ENCODE data around the gene IL17A. TPM values are rescaled to one million over a fixed set of nuclear protein-coding genes. Genes with fewer than 3 reads are reported as not detected.
"Not testable (repeated sequence)": the region's sequence is repeated elsewhere in the genome, so short reads cannot be mapped to it uniquely, and the experiment has no call there.

IL17A gene
- total RNA-seq, 2 donors from 2014 or later, result 45.4 to 141 TPM

- peaks cover 19% of the 10 kb centered on the region for H3K4me1 Mint-ChIP-seq
- no peak overlapping the region for H3K27ac Mint-ChIP-seq
These were observed 3.0 kb upstream of the IL17A start for GRCh38 chr6:52183131-52183713.

DNA sequence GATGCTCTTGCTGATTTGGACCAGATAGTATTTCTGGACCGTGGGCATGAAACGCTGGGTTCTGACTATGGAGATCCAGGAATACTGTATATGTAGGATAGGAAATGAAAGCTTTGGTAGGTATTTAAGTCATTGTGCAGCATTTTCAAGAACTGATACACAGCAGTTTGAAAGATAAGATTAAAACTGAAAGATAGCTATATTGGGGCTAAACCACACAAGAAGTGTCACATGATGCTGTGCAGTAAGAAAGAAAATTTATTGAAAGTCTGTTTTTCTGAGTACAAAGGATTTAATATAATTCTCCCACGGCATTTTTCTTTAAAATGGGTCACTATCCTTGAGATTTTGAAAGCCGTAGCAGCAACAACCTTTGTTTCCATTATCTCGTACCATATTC lies 305 bp downstream of the IL17A start:
- peak overlapping the region; percentile 43 for H3K4me3 Mint-ChIP-seq
- no peak overlapping the region for H3K27ac Mint-ChIP-seq
- peaks cover 28% of the 10 kb centered on the region for H3K27me3 Mint-ChIP-seq
- peaks cover 12% of the 10 kb centered on the region for H3K36me3 Mint-ChIP-seq (ENCODE audit: low read depth)
- peaks cover 9% of the 10 kb centered on the region for H3K4me1 Mint-ChIP-seq
- ATAC-seq (replicated peaks), result peak; percentile 57
- no peaks in the 10 kb centered on the region for H3K9me3 Mint-ChIP-seq

More at GRCh38 chr6:52183131-52183713, 3.0 kb upstream of the IL17A start:
- H3K4me3 Mint-ChIP-seq, result no peak overlapping the region
- ATAC-seq (replicated peaks), result no peak
- H3K9me3 Mint-ChIP-seq, result no peaks in the 10 kb centered on the region
- peaks cover 22% of the 10 kb centered on the region for H3K27me3 Mint-ChIP-seq
- H3K36me3 Mint-ChIP-seq (ENCODE audit: low read depth), result peaks cover 2% of the 10 kb centered on the region

- Mint-ChIP-seq H3K4me3 (peak overlapping the region; percentile 43), H3K4me1 (peaks cover 7% of the 10 kb centered on the region), H3K27me3 (peaks cover 34% of the 10 kb centered on the region), H3K9me3 (no peaks in the 10 kb centered on the region), H3K27ac (no peak overlapping the region), H3K36me3 (ENCODE audit: low read depth) (peaks cover 12% of the 10 kb centered on the region)
- ATAC-seq (replicated peaks), result no peak
These were observed 923 bp downstream of the IL17A start for GRCh38 chr6:52187098-52187497.

DNA sequence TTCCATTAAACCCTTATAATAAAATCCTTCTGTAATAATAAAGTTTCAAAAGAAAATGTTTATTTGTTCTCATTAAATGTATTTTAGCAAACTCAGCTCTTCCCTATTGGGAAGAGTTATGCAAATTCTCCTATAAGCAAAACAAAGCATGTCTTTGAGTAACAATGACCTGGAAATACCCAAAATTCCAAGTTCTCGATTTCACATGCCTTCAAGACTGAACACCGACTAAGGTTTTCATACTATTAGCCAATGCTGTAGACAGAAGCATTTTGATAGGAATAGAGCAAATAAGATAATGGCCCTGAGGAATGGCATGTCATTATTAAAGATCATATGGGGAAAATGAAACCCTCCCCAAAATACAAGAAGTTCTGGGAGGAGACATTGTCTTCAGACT lies 3.8 kb downstream of the IL17A start:
- H3K27me3 Mint-ChIP-seq, result peaks cover 30% of the 10 kb centered on the region
- peaks cover 4% of the 10 kb centered on the region for H3K4me1 Mint-ChIP-seq
- no peaks in the 10 kb centered on the region for H3K9me3 Mint-ChIP-seq
- H3K4me3 Mint-ChIP-seq, result peak overlapping the region; percentile 33
- ATAC-seq (replicated peaks), result no peak
- no peak overlapping the region for H3K27ac Mint-ChIP-seq
- peaks cover 12% of the 10 kb centered on the region for H3K36me3 Mint-ChIP-seq (ENCODE audit: low read depth)

- H3K36me3 Mint-ChIP-seq (ENCODE audit: low read depth), result peaks cover 12% of the 10 kb centered on the region
- peaks cover 4% of the 10 kb centered on the region for H3K4me1 Mint-ChIP-seq
- peaks cover 33% of the 10 kb centered on the region for H3K27me3 Mint-ChIP-seq
- H3K9me3 Mint-ChIP-seq, result no peaks in the 10 kb centered on the region
- H3K4me3 Mint-ChIP-seq, result peak overlapping the region; percentile 33
- ATAC-seq (replicated peaks), result peak; percentile 73
- H3K27ac Mint-ChIP-seq, result no peak overlapping the region
These were observed 4.2 kb downstream of the IL17A start for GRCh38 chr6:52190409-52190808.

- Mint-ChIP-seq H3K27ac (no peak overlapping the region), H3K4me3 (no peak overlapping the region), H3K27me3 (peaks cover 27% of the 10 kb centered on the region), H3K9me3 (no peaks in the 10 kb centered on the region), H3K36me3 (ENCODE audit: low read depth) (peaks cover 12% of the 10 kb centered on the region), H3K4me1 (no peaks in the 10 kb centered on the region)
- ATAC-seq (replicated peaks), result no peak
These were observed 5.6 kb downstream of the IL17A start for GRCh38 chr6:52191824-52192223.

DNA sequence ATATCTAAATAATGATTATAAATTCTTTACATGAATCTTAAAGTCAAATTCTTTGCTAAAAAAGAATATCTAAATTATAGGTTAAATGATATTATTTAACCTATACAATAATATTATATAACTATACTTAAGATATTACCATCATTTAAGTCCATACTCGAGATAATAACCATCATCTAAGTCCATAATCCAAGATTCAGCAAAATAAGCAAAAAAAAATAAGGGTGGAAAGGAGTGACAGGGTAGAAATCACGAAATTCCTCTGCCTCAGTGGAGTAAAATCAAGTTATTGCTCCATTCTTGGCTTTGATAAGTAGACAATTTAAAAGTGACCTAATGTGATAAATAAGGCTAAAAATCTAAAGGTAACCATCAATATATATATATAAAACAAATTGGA lies 9.7 kb downstream of the IL17A start:
- Mint-ChIP-seq H3K4me1 (peaks cover 7% of the 10 kb centered on the region), H3K27me3 (peaks cover 22% of the 10 kb centered on the region), H3K9me3 (peaks cover 9% of the 10 kb centered on the region), H3K4me3 (no peak overlapping the region), H3K27ac (no peak overlapping the region), H3K36me3 (ENCODE audit: low read depth) (no peaks in the 10 kb centered on the region)
- no peak for ATAC-seq (replicated peaks)

GRCh38 chr6:52200088-52200487 lies 13.9 kb downstream of the IL17A start:
- Mint-ChIP-seq H3K9me3 (peaks cover 14% of the 10 kb centered on the region), H3K27ac (peak overlapping the region; percentile 50), H3K4me1 (peaks cover 15% of the 10 kb centered on the region), H3K27me3 (peaks cover 17% of the 10 kb centered on the region), H3K4me3 (peak overlapping the region; percentile 17)
- ATAC-seq (replicated peaks); H3K36me3 Mint-ChIP-seq (ENCODE audit: low read depth): not testable (repeated sequence)

GRCh38 chr6:52201046-52201445 lies 14.9 kb downstream of the IL17A start:
- H3K4me1 Mint-ChIP-seq, result peaks cover 15% of the 10 kb centered on the region
- peak overlapping the region; percentile 90 for H3K27ac Mint-ChIP-seq
- H3K9me3 Mint-ChIP-seq, result peaks cover 14% of the 10 kb centered on the region
- peaks cover 13% of the 10 kb centered on the region for H3K27me3 Mint-ChIP-seq
- peak; percentile 100 for ATAC-seq (replicated peaks)
- H3K4me3 Mint-ChIP-seq, result peak overlapping the region; percentile 53
- H3K36me3 Mint-ChIP-seq (ENCODE audit: low read depth), result no peaks in the 10 kb centered on the region

GRCh38 chr6:52201493-52201892 lies 15.3 kb downstream of the IL17A start:
- peak overlapping the region; percentile 53 for H3K4me3 Mint-ChIP-seq
- ATAC-seq (replicated peaks), result peak; percentile 53
- peaks cover 14% of the 10 kb centered on the region for H3K9me3 Mint-ChIP-seq
- H3K4me1 Mint-ChIP-seq, result peaks cover 15% of the 10 kb centered on the region
- H3K27me3 Mint-ChIP-seq, result peaks cover 13% of the 10 kb centered on the region
- H3K36me3 Mint-ChIP-seq (ENCODE audit: low read depth), result no peaks in the 10 kb centered on the region
- H3K27ac Mint-ChIP-seq, result peak overlapping the region; percentile 90

DNA sequence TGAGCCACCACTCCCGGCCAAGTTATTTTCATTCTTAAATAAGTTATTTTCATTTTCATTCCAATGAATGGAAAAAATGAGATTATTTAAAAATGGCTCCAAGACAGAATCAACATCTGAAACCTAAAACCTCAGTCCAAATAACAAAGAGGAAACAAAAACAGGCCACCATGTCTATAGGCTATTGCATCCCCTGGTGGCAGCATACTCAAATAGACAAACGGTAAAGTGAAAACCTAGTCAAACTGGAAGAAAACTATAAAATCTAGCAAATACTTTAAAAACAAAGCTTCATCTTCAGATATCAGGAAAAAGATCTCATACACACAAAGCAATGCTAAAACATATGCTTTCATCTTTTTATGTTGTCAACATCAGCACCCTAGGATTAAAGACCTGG lies 20.9 kb downstream of the IL17A start:
- Mint-ChIP-seq H3K9me3 (no peaks in the 10 kb centered on the region), H3K27me3 (peaks cover 8% of the 10 kb centered on the region), H3K4me3 (no peak overlapping the region), H3K4me1 (peaks cover 5% of the 10 kb centered on the region), H3K36me3 (ENCODE audit: low read depth) (no peaks in the 10 kb centered on the region), H3K27ac (no peak overlapping the region)
- ATAC-seq (replicated peaks), result no peak

GRCh38 chr6:52208612-52209011 lies 22.4 kb downstream of the IL17A start:
- Mint-ChIP-seq H3K4me3 (no peak overlapping the region), H3K27me3 (peaks cover 7% of the 10 kb centered on the region), H3K9me3 (no peaks in the 10 kb centered on the region), H3K27ac (no peak overlapping the region), H3K4me1 (peaks cover 5% of the 10 kb centered on the region), H3K36me3 (ENCODE audit: low read depth) (no peaks in the 10 kb centered on the region)
- no peak for ATAC-seq (replicated peaks)

- Mint-ChIP-seq H3K27me3 (peaks cover 7% of the 10 kb centered on the region), H3K4me3 (no peak overlapping the region), H3K4me1 (peaks cover 5% of the 10 kb centered on the region), H3K27ac (no peak overlapping the region), H3K36me3 (ENCODE audit: low read depth) (no peaks in the 10 kb centered on the region), H3K9me3 (no peaks in the 10 kb centered on the region)
- peak; percentile 78 for ATAC-seq (replicated peaks)
These were observed 23.6 kb downstream of the IL17A start for GRCh38 chr6:52209770-52210169.

GRCh38 chr6:52210227-52210626 lies 24.1 kb downstream of the IL17A start:
- H3K9me3 Mint-ChIP-seq, result no peaks in the 10 kb centered on the region
- no peak overlapping the region for H3K4me3 Mint-ChIP-seq
- ATAC-seq (replicated peaks), result peak; percentile 17
- no peak overlapping the region for H3K27ac Mint-ChIP-seq
- H3K36me3 Mint-ChIP-seq (ENCODE audit: low read depth), result no peaks in the 10 kb centered on the region
- peaks cover 7% of the 10 kb centered on the region for H3K27me3 Mint-ChIP-seq
- H3K4me1 Mint-ChIP-seq, result peaks cover 5% of the 10 kb centered on the region

- no peaks in the 10 kb centered on the region for H3K36me3 Mint-ChIP-seq (ENCODE audit: low read depth)
- no peak overlapping the region for H3K27ac Mint-ChIP-seq
- peaks cover 4% of the 10 kb centered on the region for H3K27me3 Mint-ChIP-seq
- no peaks in the 10 kb centered on the region for H3K9me3 Mint-ChIP-seq
- ATAC-seq (replicated peaks), result peak; percentile 66
- peaks cover 5% of the 10 kb centered on the region for H3K4me1 Mint-ChIP-seq
- H3K4me3 Mint-ChIP-seq, result no peak overlapping the region
These were observed 27.0 kb downstream of the IL17A start for GRCh38 chr6:52213127-52213526.

DNA sequence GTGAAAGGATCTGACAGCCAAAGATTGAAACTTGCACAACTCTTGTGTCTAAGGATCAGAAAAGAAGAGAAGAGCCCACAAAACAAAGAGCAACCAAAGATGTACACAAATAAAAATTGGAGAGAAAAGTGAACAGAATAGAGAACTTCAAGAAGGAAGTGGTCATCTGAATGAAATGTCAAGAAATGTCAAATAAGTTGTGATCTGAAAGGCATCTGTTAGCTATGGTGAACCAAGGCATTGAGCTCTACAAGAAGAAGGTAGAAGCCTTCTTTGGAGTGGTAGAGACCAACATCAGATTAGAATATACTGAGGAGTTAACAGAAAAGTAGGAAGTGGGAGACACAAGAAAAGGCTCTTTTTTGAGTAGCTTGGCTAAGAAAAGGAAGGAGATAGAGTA lies 29.6 kb downstream of the IL17A start:
- Mint-ChIP-seq H3K36me3 (ENCODE audit: low read depth) (no peaks in the 10 kb centered on the region), H3K4me1 (no peaks in the 10 kb centered on the region), H3K27ac (no peak overlapping the region), H3K9me3 (no peaks in the 10 kb centered on the region), H3K4me3 (no peak overlapping the region), H3K27me3 (peaks cover 4% of the 10 kb centered on the region)
- ATAC-seq (replicated peaks), result no peak
